KMS-11 (cell line): ENCODE measurements around the gene TUBE1.

ENCODE experiments used
- H2AFZ ChIP-seq: fragments of 200-600 bp; sonication (generic); 2 replicates; pipeline ENCODE4 v1.6.1; 2016; ENCODE audit warnings: antibody characterized with exemption, mixed run types, low read depth
- H3K27ac ChIP-seq: fragments of 200-600 bp; sonication (generic); 2 replicates; pipeline ENCODE4 v1.6.1; 2016; ENCODE audit warnings: mild to moderate bottlenecking, mixed run types
- H3K27me3 ChIP-seq: fragments of 200-600 bp; sonication (generic); 2 replicates; pipeline ENCODE4 v1.6.1; 2017; ENCODE audit warnings: mild to moderate bottlenecking, low read depth, mixed run types, moderate library complexity; ENCODE audit not compliant: insufficient read depth
- H3K36me3 ChIP-seq: fragments of 200-600 bp; sonication (generic); 2 replicates; pipeline ENCODE4 v1.6.1; 2017; ENCODE audit warnings: mild to moderate bottlenecking, mixed run types; ENCODE audit not compliant: insufficient read depth
- H3K4me1 ChIP-seq: fragments of 200-600 bp; sonication (generic); 2 replicates; pipeline ENCODE4 v1.6.1; 2016; ENCODE audit warnings: mild to moderate bottlenecking, low read depth, mixed run types; ENCODE audit not compliant: poor library complexity, severe bottlenecking
- H3K4me2 ChIP-seq: fragments of 200-600 bp; sonication (generic); 2 replicates; pipeline ENCODE4 v1.7.0; 2016; ENCODE audit warnings: mild to moderate bottlenecking, mixed run types
- H3K4me3 ChIP-seq: fragments of 200-600 bp; sonication (generic); IDR thresholded peaks from 2 replicates; pipeline ENCODE4 v1.6.1; 2017; ENCODE audit warnings: low read depth, low read length, mixed read lengths; ENCODE audit not compliant: insufficient read depth
- H3K79me2 ChIP-seq: fragments of 200-600 bp; sonication (generic); 2 replicates; pipeline ENCODE4 v1.6.1; 2016; ENCODE audit warnings: low read depth, mixed run types; ENCODE audit not compliant: insufficient read depth
- H3K9ac ChIP-seq: fragments of 200-600 bp; sonication (generic); 2 replicates; pipeline ENCODE4 v1.6.1; 2016; ENCODE audit warnings: mild to moderate bottlenecking, mixed run types
- H4K20me1 ChIP-seq: fragments of 200-600 bp; sonication (generic); 2 replicates; pipeline ENCODE4 v1.6.1; 2016; ENCODE audit warnings: mild to moderate bottlenecking, mixed run types; ENCODE audit not compliant: insufficient read depth
- TF ChIP-seq, protein P1 (sequence below): fragments of 200-600 bp; sonication (generic); conservative IDR thresholded peaks from 2 replicates; pipeline ENCODE4 v1.6.1; 2017; ENCODE audit warnings: low read depth, mild to moderate bottlenecking, antibody characterized with exemption, low read length, moderate library complexity, mixed read lengths

Gene TUBE1

GRCh38 chr6:112065426-112065986 lies 21.8 kb downstream of the TUBE1 start:
- Histone ChIP-seq H3K4me2 (no peak overlapping the region), H2AFZ (no peak overlapping the region), H3K79me2 (no peaks in the 10 kb centered on the region), H3K27me3 (no peaks in the 10 kb centered on the region), H3K4me1 (no peaks in the 10 kb centered on the region), H4K20me1 (no peaks in the 10 kb centered on the region), H3K4me3 (no peak overlapping the region), H3K9ac (no peak overlapping the region), H3K36me3 (no peaks in the 10 kb centered on the region), H3K27ac (no peak overlapping the region)
- TF ChIP-seq, protein P1, sequence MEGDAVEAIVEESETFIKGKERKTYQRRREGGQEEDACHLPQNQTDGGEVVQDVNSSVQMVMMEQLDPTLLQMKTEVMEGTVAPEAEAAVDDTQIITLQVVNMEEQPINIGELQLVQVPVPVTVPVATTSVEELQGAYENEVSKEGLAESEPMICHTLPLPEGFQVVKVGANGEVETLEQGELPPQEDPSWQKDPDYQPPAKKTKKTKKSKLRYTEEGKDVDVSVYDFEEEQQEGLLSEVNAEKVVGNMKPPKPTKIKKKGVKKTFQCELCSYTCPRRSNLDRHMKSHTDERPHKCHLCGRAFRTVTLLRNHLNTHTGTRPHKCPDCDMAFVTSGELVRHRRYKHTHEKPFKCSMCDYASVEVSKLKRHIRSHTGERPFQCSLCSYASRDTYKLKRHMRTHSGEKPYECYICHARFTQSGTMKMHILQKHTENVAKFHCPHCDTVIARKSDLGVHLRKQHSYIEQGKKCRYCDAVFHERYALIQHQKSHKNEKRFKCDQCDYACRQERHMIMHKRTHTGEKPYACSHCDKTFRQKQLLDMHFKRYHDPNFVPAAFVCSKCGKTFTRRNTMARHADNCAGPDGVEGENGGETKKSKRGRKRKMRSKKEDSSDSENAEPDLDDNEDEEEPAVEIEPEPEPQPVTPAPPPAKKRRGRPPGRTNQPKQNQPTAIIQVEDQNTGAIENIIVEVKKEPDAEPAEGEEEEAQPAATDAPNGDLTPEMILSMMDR = no peak

DNA sequence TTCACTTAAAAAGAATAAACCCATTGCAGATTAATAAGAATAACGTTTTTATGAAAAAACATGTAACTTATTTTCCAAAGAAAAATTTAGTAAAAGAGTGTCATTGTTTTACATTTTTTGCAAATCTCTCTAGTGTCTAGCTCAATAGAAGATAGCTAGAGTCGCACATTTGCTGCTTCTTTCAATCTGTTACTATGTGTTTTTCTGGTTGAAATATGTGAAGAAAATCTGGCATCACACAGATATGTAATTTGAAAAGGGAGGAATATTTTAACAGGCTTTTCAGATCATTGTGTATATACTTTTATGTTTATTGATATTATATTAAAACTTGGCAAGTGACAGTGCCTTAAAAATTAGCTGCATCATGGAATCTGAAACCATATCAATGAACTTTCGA lies 24.3 kb downstream of the TUBE1 start:
- H3K79me2 ChIP-seq = no peaks in the 10 kb centered on the region
- no peak overlapping the region for H3K9ac ChIP-seq
- no peaks in the 10 kb centered on the region for H3K36me3 ChIP-seq
- H3K27ac ChIP-seq = no peak overlapping the region
- H2AFZ ChIP-seq = no peak overlapping the region
- no peaks in the 10 kb centered on the region for H3K4me1 ChIP-seq
- H4K20me1 ChIP-seq = no peaks in the 10 kb centered on the region
- H3K4me2 ChIP-seq = no peak overlapping the region
- no peak overlapping the region for H3K4me3 ChIP-seq
- H3K27me3 ChIP-seq = no peaks in the 10 kb centered on the region
- TF ChIP-seq, protein P1 = no peak

- Histone ChIP-seq H4K20me1 (no peaks in the 10 kb centered on the region), H3K9ac (no peak overlapping the region), H3K4me3 (no peak overlapping the region), H3K27ac (no peak overlapping the region), H3K4me2 (no peak overlapping the region), H3K79me2 (no peaks in the 10 kb centered on the region), H3K27me3 (no peaks in the 10 kb centered on the region), H2AFZ (no peak overlapping the region), H3K36me3 (no peaks in the 10 kb centered on the region), H3K4me1 (no peaks in the 10 kb centered on the region)
- TF ChIP-seq, protein P1 = no peak
Measured at GRCh38 chr6:112061605-112062004, 25.7 kb downstream of the TUBE1 start.

DNA sequence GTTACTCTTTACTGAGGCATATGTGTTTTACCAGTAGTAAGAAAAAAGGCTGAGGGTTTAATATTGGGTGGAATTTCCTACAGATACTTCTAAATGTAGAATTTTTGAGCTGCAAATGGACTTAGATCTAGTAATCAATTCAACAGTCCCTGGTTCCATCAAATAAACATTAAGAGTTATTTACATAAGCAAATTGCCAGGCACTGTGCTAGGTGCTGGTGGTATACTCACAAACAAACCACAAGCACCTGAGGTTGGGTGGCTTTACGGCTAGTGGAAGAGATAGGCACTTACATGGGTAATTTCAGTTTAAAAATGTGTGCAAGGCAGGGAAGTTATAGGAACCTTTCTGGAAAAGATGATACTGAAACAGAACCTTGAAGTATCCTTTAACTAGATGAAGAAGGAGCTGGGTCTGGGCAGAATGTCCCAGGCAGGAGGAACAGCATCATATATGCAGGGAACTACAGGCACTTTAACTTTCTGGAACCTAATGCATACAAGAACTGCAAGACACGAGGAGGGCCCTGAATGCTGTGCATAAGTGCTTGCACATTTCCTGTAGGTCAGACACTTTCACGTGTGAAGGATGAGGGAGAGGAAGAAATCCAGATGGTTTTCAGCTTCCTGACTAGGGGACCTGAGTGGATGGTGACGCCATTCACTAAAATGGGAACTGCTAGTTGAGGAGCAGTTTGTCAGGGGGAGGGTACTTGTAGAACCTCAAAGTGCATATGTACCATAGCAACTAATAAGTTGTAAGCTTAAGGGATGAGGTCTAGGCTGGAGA lies 28.8 kb downstream of the TUBE1 start:
- no peak overlapping the region for H2AFZ ChIP-seq
- TF ChIP-seq, protein P1 = no peak

More for the DNA sequence above, 28.8 kb downstream of the TUBE1 start:
- H3K4me1 ChIP-seq = no peaks in the 10 kb centered on the region
- no peaks in the 10 kb centered on the region for H3K36me3 ChIP-seq
- H3K9ac ChIP-seq = no peak overlapping the region
- no peaks in the 10 kb centered on the region for H3K27me3 ChIP-seq
- H3K4me3 ChIP-seq = no peak overlapping the region
- H3K27ac ChIP-seq = no peak overlapping the region
- no peak overlapping the region for H3K4me2 ChIP-seq
- no peaks in the 10 kb centered on the region for H4K20me1 ChIP-seq
- no peaks in the 10 kb centered on the region for H3K79me2 ChIP-seq
